ENCODE data around the gene GARNL3. TPM values are rescaled to one million over a fixed set of nuclear protein-coding genes. Genes with fewer than 3 reads are reported as not detected.

The GARNL3 gene
- total RNA-seq, 1 donor from 2014 or later = 22.9 TPM

GRCh38 chr9:127380479-127380878 lies 115.9 kb downstream of the GARNL3 start:
- no peaks in the 10 kb centered on the region for H3K4me1 ChIP-seq
- no peak overlapping the region for H3K4me3 ChIP-seq
- DNase-seq = no peak
- peaks cover 8% of the 10 kb centered on the region for H3K9me3 ChIP-seq (replicated peaks)
- H3K27ac ChIP-seq (replicated peaks) = no peak overlapping the region
- no peaks in the 10 kb centered on the region for H3K27me3 ChIP-seq (ENCODE audit: low read depth)
- intact Hi-C loops (cut with micrococcal nuclease) = no loop called here
- TF ChIP-seq, protein P1, sequence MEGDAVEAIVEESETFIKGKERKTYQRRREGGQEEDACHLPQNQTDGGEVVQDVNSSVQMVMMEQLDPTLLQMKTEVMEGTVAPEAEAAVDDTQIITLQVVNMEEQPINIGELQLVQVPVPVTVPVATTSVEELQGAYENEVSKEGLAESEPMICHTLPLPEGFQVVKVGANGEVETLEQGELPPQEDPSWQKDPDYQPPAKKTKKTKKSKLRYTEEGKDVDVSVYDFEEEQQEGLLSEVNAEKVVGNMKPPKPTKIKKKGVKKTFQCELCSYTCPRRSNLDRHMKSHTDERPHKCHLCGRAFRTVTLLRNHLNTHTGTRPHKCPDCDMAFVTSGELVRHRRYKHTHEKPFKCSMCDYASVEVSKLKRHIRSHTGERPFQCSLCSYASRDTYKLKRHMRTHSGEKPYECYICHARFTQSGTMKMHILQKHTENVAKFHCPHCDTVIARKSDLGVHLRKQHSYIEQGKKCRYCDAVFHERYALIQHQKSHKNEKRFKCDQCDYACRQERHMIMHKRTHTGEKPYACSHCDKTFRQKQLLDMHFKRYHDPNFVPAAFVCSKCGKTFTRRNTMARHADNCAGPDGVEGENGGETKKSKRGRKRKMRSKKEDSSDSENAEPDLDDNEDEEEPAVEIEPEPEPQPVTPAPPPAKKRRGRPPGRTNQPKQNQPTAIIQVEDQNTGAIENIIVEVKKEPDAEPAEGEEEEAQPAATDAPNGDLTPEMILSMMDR (IDR thresholded peaks at IDR 0.05; ENCODE audit: borderline replicate concordance) = no peak
- no peaks in the 10 kb centered on the region for H3K36me3 ChIP-seq

GRCh38 chr9:127382541-127382940 lies 118.0 kb downstream of the GARNL3 start:
- Histone ChIP-seq H3K4me1 (no peaks in the 10 kb centered on the region), H3K27me3 (ENCODE audit: low read depth) (no peaks in the 10 kb centered on the region), H3K36me3 (no peaks in the 10 kb centered on the region), H3K4me3 (no peak overlapping the region), H3K27ac (replicated peaks) (no peak overlapping the region), H3K9me3 (replicated peaks) (peaks cover 8% of the 10 kb centered on the region)
- DNase-seq = no peak
- TF ChIP-seq, protein P1 (IDR thresholded peaks at IDR 0.05; ENCODE audit: borderline replicate concordance) = no peak
- intact Hi-C loops (cut with micrococcal nuclease) = no loop called here

DNA sequence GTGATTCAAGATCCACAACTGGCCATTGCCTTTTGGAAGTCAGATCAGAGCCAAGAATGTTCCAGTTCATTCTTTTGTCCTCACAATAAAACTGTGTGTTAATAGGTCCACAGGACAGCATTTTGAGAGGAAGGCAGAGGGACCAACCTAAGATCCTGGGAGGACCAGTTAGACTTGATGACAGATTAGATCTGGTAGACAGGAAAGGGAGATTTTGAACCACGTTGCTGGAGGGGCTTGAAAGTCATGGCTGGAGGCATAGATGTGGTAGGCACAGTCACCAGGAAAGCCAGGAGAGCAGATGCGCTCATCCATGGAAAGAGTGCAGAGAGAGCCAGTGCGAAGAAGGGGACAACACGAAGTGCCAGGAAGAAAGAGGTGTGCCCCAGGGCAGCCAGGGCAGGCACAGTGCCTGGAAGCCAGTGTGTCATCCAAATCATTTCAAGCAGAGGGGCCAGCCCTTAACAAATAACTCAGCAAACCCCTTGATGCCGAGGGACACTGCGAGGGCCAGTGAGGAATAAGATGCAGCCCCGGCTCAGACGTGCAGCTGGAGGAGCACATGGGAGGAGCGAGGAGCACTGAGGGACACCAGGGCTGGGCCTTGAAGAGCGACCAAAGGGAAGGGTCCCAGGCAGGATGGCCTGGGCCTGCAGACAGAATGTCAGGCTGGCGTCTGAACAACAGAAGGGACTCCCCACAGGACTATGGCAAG lies 119.6 kb downstream of the GARNL3 start:
- no peaks in the 10 kb centered on the region for H3K36me3 ChIP-seq
- no peaks in the 10 kb centered on the region for H3K27me3 ChIP-seq (ENCODE audit: low read depth)
- no peak for DNase-seq
- H3K27ac ChIP-seq (replicated peaks) = no peak overlapping the region
- no peak overlapping the region for H3K4me3 ChIP-seq
- H3K9me3 ChIP-seq (replicated peaks) = peaks cover under 1% of the 10 kb centered on the region
- H3K4me1 ChIP-seq = peaks cover 3% of the 10 kb centered on the region
- TF ChIP-seq, protein P1 (IDR thresholded peaks at IDR 0.05; ENCODE audit: borderline replicate concordance) = no peak
- intact Hi-C loops (cut with micrococcal nuclease) = no loop called here

GRCh38 chr9:127384901-127385300 lies 120.3 kb downstream of the GARNL3 start:
- Histone ChIP-seq H3K4me3 (no peak overlapping the region), H3K4me1 (peaks cover 3% of the 10 kb centered on the region), H3K27ac (replicated peaks) (no peak overlapping the region), H3K9me3 (replicated peaks) (no peaks in the 10 kb centered on the region), H3K27me3 (ENCODE audit: low read depth) (no peaks in the 10 kb centered on the region), H3K36me3 (peaks cover 1% of the 10 kb centered on the region)
- intact Hi-C loops (cut with micrococcal nuclease) = no loop called here
- TF ChIP-seq, protein P1 (IDR thresholded peaks at IDR 0.05; ENCODE audit: borderline replicate concordance) = no peak
- no peak for DNase-seq

- intact Hi-C loops (cut with micrococcal nuclease) = no loop called here
- Histone ChIP-seq H3K9me3 (replicated peaks) (no peaks in the 10 kb centered on the region), H3K36me3 (peaks cover 11% of the 10 kb centered on the region), H3K4me1 (peaks cover 3% of the 10 kb centered on the region), H3K27ac (replicated peaks) (no peak overlapping the region), H3K27me3 (ENCODE audit: low read depth) (no peaks in the 10 kb centered on the region), H3K4me3 (no peak overlapping the region)
- no peak for DNase-seq
- TF ChIP-seq, protein P1 (IDR thresholded peaks at IDR 0.05; ENCODE audit: borderline replicate concordance) = no peak
Observed at GRCh38 chr9:127386249-127386648, 121.7 kb downstream of the GARNL3 start.

Measured in left ventricle myocardium inferior (tissue), 1 donor.